Measurements from ENCODE around the gene E2F3.
A peak's percentile ranks its signal among the peaks of the same experiment; 100 is the strongest.

The E2F3 gene

DNA sequence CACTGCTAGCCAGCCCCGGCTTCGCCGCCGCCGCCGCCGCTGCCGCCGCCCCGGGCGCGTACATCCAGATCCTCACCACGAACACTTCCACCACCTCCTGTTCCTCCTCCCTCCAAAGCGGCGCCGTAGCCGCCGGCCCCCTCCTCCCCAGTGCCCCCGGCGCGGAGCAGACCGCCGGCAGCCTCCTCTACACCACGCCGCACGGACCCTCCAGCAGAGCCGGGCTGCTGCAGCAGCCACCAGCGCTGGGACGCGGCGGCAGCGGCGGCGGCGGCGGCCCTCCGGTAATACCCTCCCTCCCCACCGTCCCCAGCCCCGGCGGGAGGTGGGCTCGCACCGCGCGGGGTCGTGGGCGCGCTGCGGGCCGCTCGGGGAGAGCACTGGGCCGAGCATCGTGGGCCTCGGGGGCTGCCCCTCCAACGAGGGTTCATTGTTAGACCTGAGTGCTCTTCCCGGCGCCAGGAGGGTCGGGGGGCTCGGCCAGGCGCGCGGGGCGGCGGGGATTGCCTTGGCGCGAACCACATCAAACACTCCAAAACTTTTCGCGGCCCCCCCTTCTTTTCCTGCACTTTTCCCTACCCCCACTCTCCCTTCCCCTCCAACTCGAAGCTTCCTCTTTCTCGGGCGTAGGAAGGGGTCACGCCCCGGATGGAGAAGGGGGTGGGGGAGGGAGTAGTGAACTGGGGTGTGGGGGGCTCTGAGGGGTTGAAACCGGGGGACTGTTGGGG is 827 bp downstream of the E2F3 start:
- DNase-seq (ENCODE audit: low spot score), result peak; percentile 48

DNA sequence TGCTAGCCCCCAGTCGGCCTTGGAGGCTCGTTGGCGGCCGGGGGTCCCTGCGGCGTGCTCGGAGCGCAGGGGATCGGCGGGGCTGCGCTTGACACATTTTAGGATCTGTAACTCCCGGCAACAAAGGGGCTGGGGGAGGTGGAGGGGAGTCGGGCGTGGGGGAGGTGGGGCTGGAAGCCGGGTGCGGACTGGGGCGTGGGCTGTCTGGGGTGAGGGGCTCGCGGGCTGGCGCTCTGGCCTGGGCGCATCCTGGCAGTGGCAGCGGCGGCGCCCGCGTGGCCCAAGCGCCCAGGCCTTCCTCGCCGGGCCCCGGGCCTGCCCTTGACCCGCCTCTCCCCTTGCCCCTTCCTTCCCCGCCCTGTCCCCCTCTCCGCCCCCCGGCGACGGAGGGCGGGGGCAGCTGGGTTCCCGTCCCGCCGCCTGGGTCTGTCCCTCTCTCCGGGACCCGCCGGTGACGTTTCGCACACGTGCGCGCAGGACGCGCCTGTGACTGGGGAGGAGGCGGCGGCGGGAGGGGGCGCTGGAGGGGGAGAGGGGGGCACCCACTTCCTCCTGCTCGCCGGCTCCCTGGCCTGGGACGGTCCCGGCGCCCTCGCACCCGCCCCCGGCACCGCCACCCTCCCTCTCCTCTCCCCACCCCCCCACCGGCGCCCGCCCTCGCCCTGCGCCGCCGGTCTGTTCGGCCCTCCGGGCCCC is 1.5 kb downstream of the E2F3 start:
- DNase-seq (ENCODE audit: low spot score), result peak; percentile 86

GRCh38 chr6:20403766-20404640 is 2.3 kb downstream of the E2F3 start:
- peak; percentile 43 for DNase-seq (ENCODE audit: low spot score)

GRCh38 chr6:20404641-20405032 is 3.0 kb downstream of the E2F3 start:
- DNase-seq (ENCODE audit: low spot score), result peak; percentile 69

DNA sequence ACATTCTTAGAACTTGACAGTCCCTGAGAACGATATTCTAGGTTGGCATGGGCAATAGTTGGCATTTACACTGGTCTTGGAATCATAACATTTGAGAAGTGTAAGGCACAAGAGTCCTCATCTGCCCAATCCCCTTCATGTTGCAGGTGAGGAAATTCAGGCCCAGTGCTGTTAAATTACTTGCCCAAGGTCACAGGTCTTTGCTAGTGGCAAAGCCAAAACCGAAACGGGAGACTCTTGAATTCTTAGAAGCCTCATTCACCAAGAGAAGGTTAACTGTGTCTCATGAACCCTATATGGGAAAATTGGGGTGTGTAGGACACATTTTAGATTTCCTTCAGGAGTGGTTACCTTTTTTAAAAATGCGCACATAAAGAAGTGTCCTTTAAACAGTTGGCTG is 7.2 kb downstream of the E2F3 start:
- DNase-seq (ENCODE audit: low spot score), result no peak

- no peak for DNase-seq (ENCODE audit: low spot score)
Observed at GRCh38 chr6:20409427-20409971, 7.8 kb downstream of the E2F3 start.

DNA sequence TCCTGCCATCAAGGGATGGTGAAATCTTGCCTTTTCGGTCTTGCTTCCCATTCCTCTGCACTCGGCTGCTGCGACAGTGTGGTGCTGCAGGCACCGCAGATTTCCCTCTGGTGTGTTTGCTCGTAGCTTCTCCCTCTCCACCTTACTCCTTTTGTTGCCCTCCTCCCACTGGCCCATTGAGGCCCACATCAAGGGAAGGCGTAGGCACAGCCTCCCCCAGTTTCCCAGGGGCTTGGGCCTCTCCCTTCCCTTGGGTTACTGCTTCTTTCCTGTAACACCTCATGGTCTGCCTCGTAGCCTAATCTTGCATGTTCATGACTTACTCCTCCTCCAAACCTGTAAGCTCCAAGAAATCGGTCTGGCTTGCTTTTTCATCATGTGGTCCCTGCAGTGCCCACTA is 9.9 kb downstream of the E2F3 start:
- no peak for DNase-seq (ENCODE audit: low spot score)

DNA sequence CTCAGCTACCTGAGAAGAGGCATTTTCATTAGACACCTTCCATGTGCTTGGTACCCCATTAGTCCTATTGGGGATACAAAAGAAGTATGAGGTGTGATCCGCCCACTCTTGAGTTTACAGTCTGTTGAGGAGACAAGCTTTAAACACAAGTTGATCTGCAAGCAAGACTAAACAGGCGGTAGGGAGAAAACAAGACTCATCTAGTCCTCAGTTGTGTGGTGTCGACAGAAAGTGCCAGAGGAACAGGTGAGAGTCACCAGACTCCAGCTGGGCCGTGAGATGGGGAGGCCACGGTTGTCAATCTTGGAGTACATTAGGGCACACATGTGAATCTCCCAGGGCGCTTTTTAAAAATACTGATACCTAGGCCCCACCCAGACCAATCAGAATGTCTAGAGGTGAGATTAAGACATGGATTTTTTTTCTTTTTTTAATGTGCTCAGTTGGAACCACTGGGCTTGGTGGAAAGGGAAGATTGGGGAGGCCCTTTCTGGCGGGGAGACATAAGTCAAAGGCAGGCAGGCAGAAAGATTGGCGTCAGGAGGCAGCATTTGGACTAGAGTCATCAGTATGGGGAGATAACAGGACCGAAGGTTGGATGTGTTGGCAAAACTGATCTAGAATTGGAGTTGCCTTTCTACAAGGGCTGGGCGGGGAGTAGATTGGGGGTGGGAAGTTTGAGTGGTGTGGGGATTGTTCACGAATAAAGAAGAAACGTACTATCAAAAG is 10.4 kb downstream of the E2F3 start:
- no peak for DNase-seq (ENCODE audit: low spot score)

DNA sequence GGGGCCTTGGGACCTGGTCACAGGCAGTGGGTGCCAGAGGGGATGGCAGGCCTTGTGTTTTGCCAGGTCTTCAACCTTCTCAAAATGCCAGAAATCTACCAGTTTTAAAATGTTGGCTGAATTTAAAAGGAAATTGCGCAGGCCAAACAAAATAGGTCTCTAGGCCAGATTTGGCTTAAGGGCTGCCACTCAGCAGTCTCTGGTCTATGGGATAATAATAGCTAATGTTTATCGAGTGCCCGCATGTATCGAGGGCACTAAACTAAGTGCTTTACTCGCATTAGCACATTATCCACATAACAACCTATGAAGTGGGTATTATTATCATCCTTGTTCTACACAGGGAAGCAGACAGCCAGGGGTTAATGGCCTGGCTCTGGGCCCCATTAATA is 11.0 kb downstream of the E2F3 start:
- DNase-seq (ENCODE audit: low spot score), result no peak

GRCh38 chr6:20413826-20414225 is 12.1 kb downstream of the E2F3 start:
- DNase-seq (ENCODE audit: low spot score), result no peak

DNA sequence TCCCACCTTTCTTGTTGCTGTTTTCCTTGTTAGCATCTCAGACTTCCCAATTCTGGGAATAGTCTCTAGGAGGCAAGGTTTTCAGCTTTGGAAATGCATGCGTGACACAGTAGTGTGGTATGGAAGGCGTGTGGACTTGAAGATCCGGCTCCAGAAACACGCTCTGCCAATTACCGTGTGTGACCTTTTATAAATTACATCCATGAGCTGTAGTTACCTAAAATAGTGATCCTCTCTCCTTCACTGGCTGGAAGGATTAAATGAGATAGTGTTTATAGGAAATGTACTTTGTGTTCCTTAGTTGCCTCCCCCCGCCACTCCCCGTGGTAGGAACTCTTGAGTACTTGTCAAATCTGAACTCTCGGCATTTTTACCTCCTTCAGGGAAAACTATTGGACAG is 13.0 kb downstream of the E2F3 start:
- no peak for DNase-seq (ENCODE audit: low spot score)

DNA sequence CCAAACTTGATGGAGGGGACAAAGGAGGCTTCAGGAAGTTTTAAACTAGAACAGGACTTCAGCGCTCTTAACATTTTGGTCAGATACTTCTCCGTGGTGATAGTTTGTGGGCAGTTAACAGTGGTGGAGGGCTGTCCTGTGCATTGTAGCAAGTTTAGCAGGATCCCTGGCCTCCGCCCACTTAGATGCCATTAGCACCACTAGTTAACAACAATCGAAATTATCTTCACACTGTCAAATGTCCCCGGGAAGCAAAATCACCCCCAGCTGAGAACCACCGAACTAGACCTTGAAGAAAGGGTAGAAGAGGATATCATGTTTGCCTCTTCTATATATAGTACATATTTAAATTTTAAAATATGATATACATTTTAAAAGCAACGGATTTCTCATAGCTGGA is 13.6 kb downstream of the E2F3 start:
- no peak for DNase-seq (ENCODE audit: low spot score)

- no peak for DNase-seq (ENCODE audit: low spot score)
Observed at GRCh38 chr6:20415712-20416454, 14.2 kb downstream of the E2F3 start.

GRCh38 chr6:20416567-20417345 is 15.1 kb downstream of the E2F3 start:
- no peak for DNase-seq (ENCODE audit: low spot score)

- DNase-seq (ENCODE audit: low spot score), result no peak
Observed at GRCh38 chr6:20417819-20418218, 16.1 kb downstream of the E2F3 start.

GRCh38 chr6:20426177-20427082 is 24.8 kb downstream of the E2F3 start:
- no peak for DNase-seq (ENCODE audit: low spot score)

GRCh38 chr6:20427856-20428255 is 26.2 kb downstream of the E2F3 start:
- no peak for DNase-seq (ENCODE audit: low spot score)

DNA sequence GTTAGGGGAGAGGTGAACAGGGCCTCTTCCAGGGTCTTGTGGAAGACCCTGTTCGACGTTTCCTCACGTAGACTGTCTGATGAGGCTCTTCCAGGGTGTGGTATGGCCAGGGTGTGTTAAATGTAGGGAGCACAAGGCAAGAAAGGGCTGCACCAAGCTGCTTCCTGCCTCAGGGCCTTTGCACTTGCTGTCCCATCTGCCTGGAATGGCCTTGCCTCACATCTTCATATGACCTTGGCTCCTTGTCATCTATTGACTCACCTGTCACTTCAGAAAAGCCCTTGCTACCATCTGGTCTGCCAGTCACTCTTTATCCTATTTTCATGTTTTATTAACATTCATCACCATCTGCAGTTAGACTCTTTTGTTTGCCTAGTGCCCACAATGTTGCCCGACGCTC is 31.0 kb downstream of the E2F3 start:
- no peak for DNase-seq (ENCODE audit: low spot score)

DNA sequence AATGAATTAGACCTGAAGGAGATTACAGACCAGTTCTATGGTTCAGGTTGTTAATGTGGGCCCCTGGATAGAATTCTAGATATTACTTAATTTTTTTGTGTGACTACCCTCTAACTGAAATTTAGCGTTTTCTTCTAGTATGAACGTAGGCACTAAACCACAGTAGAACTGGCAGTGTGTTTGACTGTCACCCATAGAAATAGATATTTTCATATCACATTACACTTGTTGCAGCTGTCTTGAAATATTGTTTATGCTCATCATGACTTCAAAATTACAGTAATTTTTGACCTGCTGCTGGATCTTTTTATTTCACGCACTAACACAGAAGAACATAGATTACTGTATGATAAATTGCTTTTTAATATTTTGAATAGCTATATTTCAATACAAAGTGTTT is 31.6 kb downstream of the E2F3 start:
- no peak for DNase-seq (ENCODE audit: low spot score)
